GM19240 (cell line): ENCODE data around the gene SIX6.
"Not testable (repeated sequence)": the region's sequence is repeated elsewhere in the genome, so short reads cannot be mapped to it uniquely, and the experiment has no call there.

ENCODE experiments used
- DNase-seq: peaks from one replicate; pipeline ENCODE4 v3.0.0; 2011; ENCODE audit warnings: low spot score; ENCODE audit not compliant: insufficient read length

Gene SIX6

DNA sequence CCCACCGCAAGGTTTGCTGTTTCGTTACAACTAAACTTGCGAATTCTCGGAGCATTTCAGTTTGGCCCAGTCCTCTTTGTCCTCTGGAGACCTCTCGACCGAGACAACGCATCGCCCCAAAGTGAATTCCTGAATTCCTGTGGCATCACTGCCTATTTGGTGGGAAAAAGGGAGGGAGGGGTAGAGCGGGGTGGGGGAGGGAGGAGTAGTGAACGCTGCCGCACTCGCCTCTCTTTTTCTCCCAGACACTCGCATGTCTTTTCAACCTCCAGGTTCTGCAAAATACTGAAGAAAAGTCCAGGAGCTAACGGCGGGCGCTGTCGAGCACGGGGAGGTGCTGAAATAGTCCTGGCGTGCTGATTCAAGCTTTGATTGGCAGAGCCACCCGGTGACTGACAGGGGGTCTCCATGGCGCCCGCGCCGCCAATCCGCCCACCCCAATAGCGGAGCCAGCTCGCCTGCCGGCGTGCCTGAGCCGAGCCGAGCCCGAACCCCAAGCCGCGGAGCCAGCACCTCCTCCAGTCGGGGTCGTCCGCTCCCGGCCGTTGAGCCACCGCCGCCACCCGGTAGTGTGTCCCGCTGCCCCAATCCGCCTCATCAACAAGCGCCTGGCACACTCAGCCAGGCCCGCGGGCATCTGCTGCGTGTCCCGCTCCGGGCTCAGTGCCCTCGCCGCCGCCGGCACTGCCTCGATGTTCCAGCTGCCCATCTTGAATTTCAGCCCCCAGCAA, at the start of gene SIX6:
SIX6 (plus strand) TSS at position 440 of the 731 bp plus-strand sequence; CDS start at position 693, 253 bp downstream.
- DNase-seq = no peak

DNA sequence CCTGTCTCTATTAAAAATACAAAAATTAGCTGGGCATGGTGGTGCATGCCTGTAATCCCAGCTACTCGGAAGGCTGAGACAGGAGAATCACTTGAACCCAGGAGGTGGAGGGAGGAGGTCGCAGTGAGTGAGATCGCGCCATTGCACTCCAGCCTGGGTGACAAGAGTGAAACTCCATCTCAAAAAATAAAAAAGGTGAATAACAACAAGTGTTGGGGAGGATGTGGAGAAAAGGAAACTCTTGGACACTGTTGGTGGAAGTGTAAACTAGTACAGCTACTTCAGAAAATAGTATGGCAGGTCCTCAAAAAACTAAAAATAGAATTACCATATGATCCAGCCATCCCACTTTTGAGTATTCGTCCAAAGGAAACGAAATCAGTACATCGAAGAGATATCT, 28.7 kb upstream of the SIX6 start:
- not testable (repeated sequence) for DNase-seq

DNA sequence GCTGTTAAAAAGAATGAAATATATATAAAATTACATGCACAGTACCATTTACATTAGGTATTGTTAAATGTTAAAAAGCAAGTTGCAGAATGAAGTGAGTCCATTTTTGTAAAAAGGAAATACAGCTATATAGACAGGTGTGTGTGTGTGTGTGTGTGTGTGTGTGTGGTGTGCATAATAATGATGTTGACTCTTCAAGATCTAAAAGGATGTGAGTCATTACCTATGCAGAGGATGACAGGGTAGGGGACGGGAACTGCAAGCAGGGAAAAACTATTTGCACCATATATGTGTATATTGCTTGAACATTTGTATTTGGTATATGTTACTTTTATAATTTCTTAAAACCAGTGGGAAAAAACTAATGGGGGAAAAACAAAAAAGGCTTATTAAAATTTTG, 26.2 kb upstream of the SIX6 start:
- no peak for DNase-seq

DNA sequence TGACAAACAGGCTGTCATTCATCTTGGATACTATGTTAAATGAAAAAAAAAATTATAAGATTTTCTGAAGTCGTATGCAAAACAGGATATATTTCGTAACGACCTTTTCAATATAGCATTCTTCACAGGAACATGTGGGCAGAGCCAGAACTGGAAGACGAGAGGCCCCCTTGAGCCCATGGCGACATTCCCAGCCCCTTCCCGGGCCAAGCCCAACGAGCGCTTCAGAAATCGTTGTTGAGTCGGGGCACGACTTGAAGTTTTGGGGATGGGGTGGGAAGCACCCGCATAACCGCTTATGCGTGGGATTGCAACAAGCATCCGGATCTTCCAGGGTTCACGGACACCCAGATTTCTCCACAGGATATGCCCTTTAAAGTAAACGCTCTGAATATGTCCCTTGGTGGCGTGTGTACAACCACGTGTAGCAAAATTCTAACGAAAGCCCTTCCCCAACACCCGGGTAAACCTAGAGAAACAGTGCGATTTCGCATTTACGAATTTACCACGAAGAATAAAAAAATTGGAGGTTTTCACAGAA, 23.8 kb upstream of the SIX6 start:
- no peak for DNase-seq

GRCh38 chr14:60485598-60486251, 23.2 kb upstream of the SIX6 start, which contains the start of gene C14orf39:
Gene C14orf39, minus strand, starts transcription at chr14:60486063. Its CDS starts 985 bp downstream, at chr14:60485078.
- DNase-seq = no peak

DNA sequence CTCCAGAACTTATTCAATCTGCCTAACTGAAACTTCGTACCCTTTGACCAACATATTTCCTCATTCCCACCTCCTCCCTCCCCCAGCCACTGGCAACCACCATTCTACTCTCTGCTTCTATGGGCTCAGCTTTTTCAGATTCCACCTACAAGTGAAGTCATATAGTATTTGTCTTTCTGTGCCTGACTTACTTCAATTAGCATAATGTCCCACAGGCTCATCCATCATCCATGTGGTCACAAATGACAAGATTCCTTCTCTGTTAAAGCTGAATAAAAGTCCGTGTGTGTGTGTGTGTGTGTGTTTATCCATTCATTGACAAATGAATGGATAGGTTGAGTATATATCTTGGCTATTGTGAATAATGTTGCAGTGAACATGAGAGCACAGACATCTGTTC, 21.7 kb upstream of the SIX6 start:
- DNase-seq = no peak

GRCh38 chr14:60488175-60488574, 20.8 kb upstream of the SIX6 start:
- DNase-seq = no peak

GRCh38 chr14:60490270-60490669, 18.7 kb upstream of the SIX6 start:
- DNase-seq = no peak

DNA sequence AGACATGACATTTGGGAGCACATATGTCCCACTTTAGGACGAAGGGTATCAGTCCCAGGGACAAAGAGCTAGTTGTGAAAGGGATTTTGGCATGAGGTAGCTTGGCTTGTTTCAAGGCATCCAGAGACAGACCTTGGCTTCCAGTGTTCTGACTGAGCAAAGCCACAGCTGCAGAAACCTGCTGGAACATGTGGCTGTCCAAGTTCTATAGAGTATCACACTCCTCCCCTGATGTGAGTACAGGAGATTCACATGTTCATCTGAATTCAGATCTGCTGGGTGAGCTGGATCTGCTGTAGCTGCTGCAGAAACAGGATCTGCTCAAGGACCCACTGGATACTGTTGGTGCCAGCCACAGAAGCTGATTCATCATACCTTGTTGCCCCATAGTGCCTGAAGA, 13.0 kb upstream of the SIX6 start:
- DNase-seq = no peak

DNA sequence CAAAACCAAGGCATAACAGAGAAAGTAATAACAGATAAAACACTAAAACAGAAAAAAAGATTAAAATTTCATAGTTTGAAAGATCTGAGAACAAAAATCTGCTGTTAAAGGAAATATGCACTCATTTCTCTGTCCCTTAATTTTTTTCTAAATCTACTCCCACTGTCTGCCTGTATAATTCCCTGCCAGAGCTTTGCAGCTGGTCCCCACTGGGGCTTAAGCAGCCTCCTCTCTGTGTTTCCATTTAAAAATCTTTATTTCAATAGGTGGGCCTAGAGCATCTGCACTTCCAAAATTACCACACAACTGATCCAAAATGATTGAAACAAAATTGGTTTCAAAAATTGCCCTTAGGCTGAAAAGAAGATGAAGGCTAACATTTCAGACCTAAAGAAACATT, 6.4 kb upstream of the SIX6 start:
- DNase-seq = no peak

- DNase-seq = no peak
Observed at GRCh38 chr14:60505448-60505847, 3.5 kb upstream of the SIX6 start.

DNA sequence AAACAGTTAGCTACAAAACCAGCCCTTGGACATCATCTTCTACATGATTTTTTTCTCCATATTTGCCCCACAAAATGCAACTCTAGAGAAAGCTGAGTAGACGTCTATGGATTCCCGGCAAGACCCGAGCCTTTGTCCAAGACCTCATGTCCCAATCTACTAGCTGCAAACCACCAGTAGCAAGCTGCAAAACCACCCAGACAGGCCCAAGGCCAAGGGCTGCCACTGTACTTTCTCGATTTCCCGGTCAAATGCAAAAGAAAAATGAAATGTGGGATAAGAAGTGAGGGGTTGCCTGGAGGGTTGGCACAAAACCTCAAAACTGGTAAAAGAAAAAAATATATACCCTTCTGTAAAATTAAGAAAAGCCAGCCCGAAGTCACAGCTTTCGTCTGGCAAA, 2.9 kb upstream of the SIX6 start:
- DNase-seq = no peak

DNA sequence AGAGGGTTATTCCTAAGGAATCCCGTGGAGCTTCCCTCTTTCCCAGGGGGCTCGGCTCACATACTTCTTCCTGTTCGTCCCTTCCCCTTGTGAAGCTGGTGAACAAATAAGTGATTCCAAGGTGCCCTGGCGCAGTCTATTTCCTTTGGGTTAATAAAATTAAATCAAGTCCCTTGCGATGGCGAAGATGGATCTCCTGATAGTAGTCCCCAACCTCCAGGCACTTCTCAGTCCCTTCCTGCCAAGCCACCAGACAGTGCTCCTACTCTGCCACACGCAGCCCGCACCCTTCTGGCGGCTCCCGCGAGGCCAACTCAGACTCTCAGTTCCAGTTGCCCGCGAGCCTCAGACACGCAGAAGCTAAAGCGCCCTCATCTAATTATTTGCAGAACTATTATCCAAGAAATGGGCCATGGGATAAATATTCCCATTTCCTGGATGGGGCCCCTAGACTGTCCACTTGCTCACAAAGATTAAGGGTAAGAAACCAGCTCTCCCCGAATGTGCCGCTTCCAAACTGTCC, 2.4 kb upstream of the SIX6 start:
- DNase-seq = no peak

DNA sequence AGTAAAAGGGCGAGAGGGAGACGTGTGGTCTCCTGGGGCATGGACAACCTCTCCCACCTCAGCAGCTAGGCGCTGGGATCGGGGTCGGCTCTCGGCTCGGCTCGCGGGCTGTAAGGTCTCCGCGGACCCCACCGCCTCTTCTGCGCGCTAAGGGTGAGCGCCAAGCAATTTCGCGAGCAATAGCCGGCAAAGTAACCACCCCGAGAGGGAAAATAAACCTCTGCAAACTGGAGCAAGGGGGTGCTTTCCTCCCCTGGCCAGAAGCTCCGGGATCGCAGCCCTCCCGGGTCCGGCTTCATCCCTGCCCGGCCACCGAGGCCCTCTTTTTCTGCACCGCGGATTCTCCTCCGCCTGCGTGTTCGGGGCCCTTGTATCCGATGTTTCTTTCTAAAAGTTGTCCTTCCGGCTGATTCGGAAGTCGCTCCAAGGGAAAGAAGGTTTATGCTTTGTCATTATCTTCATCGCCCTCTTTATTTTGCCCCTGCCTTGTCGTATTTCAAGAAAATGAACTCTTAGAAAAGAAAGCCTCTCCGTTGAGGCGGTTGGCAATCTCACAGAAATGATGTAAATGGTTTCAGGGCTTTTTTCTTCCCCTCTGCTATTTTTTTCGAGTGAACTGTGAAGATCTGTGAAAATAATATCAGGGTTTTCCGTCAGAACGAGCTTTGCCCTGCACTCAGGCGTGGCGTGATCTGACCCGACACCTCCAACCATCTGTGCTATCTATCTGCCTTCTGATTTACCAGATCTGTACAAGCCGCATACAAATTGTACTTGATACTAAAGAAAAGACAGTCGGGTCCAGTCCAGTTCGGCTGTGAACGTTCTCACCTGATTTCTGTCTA, 1.7 kb upstream of the SIX6 start:
- DNase-seq = no peak

DNA sequence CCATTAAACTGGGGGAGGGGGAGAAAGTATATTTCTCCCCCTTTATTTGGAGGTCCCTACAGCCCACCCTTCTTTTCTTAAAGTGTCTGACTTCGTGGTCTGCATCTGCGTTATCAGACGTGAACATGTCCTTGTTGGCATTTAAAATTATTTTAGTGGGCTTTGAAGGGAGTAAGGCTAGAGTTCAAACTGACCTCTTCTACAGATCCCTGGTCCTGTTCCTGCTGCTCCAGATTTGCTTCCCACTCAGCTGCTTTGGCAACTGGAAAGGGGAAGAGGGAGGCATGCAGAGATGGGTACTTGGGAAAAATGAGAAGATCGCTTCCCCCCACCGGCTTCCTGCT, 611 bp upstream of the SIX6 start:
- DNase-seq = no peak

GRCh38 chr14:60509438-60510253, 700 bp downstream of the SIX6 start:
- no peak for DNase-seq

GRCh38 chr14:60510254-60510950, 1.5 kb downstream of the SIX6 start:
- DNase-seq = no peak

GRCh38 chr14:60510951-60511599, 2.1 kb downstream of the SIX6 start:
- DNase-seq = no peak

DNA sequence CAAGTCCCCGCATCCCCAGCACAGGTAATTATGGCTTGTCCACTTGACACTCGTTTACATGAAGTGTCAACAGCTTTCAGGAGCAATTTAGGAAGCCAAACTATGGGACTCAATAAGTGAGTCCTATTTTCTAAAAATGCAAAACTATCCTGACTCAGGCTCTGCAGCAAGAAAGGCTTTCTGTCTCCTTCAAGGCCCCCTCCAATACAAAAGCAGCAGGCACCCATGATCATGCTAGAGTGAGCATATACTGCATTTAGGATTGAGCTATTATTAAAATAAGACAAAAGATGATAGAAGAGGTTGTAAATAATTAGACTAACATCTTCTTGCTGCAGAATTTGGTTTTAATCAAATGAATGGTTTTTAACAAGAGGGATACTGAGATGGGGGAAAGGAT, 3.2 kb downstream of the SIX6 start:
- DNase-seq = no peak
